Measurements from ENCODE around the gene ARHGEF17.

The ARHGEF17 gene

GRCh38 chr11:73411031-73411430 is 103.0 kb downstream of the ARHGEF17 start:
- TF ChIP-seq BACH2 (CRISPR knock-in tag; IDR thresholded peaks at IDR 0.05; ENCODE audit: borderline replicate concordance): no peak
- TF ChIP-seq CSDC2 (CRISPR knock-in tag; IDR thresholded peaks at IDR 0.05): no peak
- no peak for TF ChIP-seq TCF4 (CRISPR knock-in tag; IDR thresholded peaks at IDR 0.05; ENCODE audit: borderline replicate concordance)
- no peak for TF ChIP-seq ZFP3 (CRISPR knock-in tag; IDR thresholded peaks at IDR 0.05)
- no peak for TF ChIP-seq SNAI2 (CRISPR knock-in tag; IDR thresholded peaks at IDR 0.05)
- TF ChIP-seq CREB5 (CRISPR knock-in tag; IDR thresholded peaks at IDR 0.05; ENCODE audit: low read depth): no peak
- TF ChIP-seq ZNF565 (CRISPR knock-in tag; conservative IDR thresholded peaks at IDR 0.05; ENCODE audit: low read depth): no peak
- TF ChIP-seq ESRRG (CRISPR knock-in tag; IDR thresholded peaks at IDR 0.05): no peak
- no peak for TF ChIP-seq RARB (CRISPR knock-in tag; IDR thresholded peaks at IDR 0.05)
- TF ChIP-seq POU6F1 (CRISPR knock-in tag; IDR thresholded peaks at IDR 0.05; ENCODE audit: borderline replicate concordance, low read depth): no peak
- TF ChIP-seq TSHZ2 (CRISPR knock-in tag; IDR thresholded peaks at IDR 0.05): no peak
- TF ChIP-seq ISL1 (CRISPR knock-in tag; IDR thresholded peaks at IDR 0.05): no peak
- TF ChIP-seq PPARA (CRISPR knock-in tag; IDR thresholded peaks at IDR 0.05; ENCODE audit: borderline replicate concordance): no peak
- ATAC-seq: no peak

GRCh38 chr11:73412308-73412707 is 104.2 kb downstream of the ARHGEF17 start:
- TF ChIP-seq ZNF8 (CRISPR knock-in tag; IDR thresholded peaks at IDR 0.05) (no peak), TCF4 (CRISPR knock-in tag; IDR thresholded peaks at IDR 0.05; ENCODE audit: borderline replicate concordance) (no peak), ZNF565 (CRISPR knock-in tag; conservative IDR thresholded peaks at IDR 0.05; ENCODE audit: low read depth) (no peak), ARNTL (CRISPR knock-in tag; IDR thresholded peaks at IDR 0.05; ENCODE audit: borderline replicate concordance, low read depth) (no peak), BACH2 (CRISPR knock-in tag; IDR thresholded peaks at IDR 0.05; ENCODE audit: borderline replicate concordance) (no peak), CREB5 (CRISPR knock-in tag; IDR thresholded peaks at IDR 0.05; ENCODE audit: low read depth) (no peak), GLIS3 (CRISPR knock-in tag; IDR thresholded peaks at IDR 0.05) (no peak), RARB (CRISPR knock-in tag; IDR thresholded peaks at IDR 0.05) (no peak), CSRNP3 (CRISPR knock-in tag; IDR thresholded peaks at IDR 0.05) (no peak), SNAI2 (CRISPR knock-in tag; IDR thresholded peaks at IDR 0.05) (no peak), ISL1 (CRISPR knock-in tag; IDR thresholded peaks at IDR 0.05) (no peak), ZFP30 (CRISPR knock-in tag; IDR thresholded peaks at IDR 0.05) (no peak), ZFP3 (CRISPR knock-in tag; IDR thresholded peaks at IDR 0.05) (no peak), TOX (CRISPR knock-in tag; IDR thresholded peaks at IDR 0.05; ENCODE audit: borderline replicate concordance) (no peak)

GRCh38 chr11:73413256-73413655 is 105.2 kb downstream of the ARHGEF17 start:
- ATAC-seq: no peak
- no peak for TF ChIP-seq ZFP3 (CRISPR knock-in tag; IDR thresholded peaks at IDR 0.05)
- no peak for TF ChIP-seq ZNF565 (CRISPR knock-in tag; conservative IDR thresholded peaks at IDR 0.05; ENCODE audit: low read depth)
- no peak for TF ChIP-seq PATZ1 (CRISPR knock-in tag; IDR thresholded peaks at IDR 0.05; ENCODE audit: borderline replicate concordance)
- no peak for TF ChIP-seq TSHZ2 (CRISPR knock-in tag; IDR thresholded peaks at IDR 0.05)
- no peak for TF ChIP-seq ZNF70 (CRISPR knock-in tag; IDR thresholded peaks at IDR 0.05)
- TF ChIP-seq ZC3H10 (CRISPR knock-in tag; IDR thresholded peaks at IDR 0.05): no peak
- TF ChIP-seq PPARA (CRISPR knock-in tag; IDR thresholded peaks at IDR 0.05; ENCODE audit: borderline replicate concordance): no peak
- TF ChIP-seq ISL1 (CRISPR knock-in tag; IDR thresholded peaks at IDR 0.05): no peak
- no peak for TF ChIP-seq TOX (CRISPR knock-in tag; IDR thresholded peaks at IDR 0.05; ENCODE audit: borderline replicate concordance)
- TF ChIP-seq CREB5 (CRISPR knock-in tag; IDR thresholded peaks at IDR 0.05; ENCODE audit: low read depth): no peak
- no peak for TF ChIP-seq RARB (CRISPR knock-in tag; IDR thresholded peaks at IDR 0.05)
- TF ChIP-seq SNAI2 (CRISPR knock-in tag; IDR thresholded peaks at IDR 0.05): no peak

More at GRCh38 chr11:73412308-73412707, 104.2 kb downstream of the ARHGEF17 start:
- ATAC-seq: no peak

All from SK-N-SH treated with all-trans-retinoic acid at 6 μM for 48 hours (cell line).